GM23338 (cell line): Measurements from ENCODE around the gene SYT2. TPM values are rescaled to one million over a fixed set of nuclear protein-coding genes. Genes with fewer than 3 reads are reported as not detected.

Experiments
- ATAC-seq: fragments of 200-7000 bp; cut with Tn5 transposase; 3 replicates; pipeline ENCODE4 v1.9.1; 2020
- DNase-seq: peaks from one replicate; pipeline ENCODE4 v3.0.0-alpha.2; 2015; ENCODE audit warnings: low spot score
- H2AFZ ChIP-seq: fragments of 200-600 bp; sonication (generic); 2 replicates; pipeline ENCODE4 v1.8.0; 2016; ENCODE audit warnings: antibody characterized with exemption, mild to moderate bottlenecking, moderate library complexity
- H3F3A ChIP-seq: fragments of 200-600 bp; sonication (generic); replicated peaks from 2 replicates; pipeline ENCODE4 v1.8.0; 2017; ENCODE audit warnings: antibody characterized with exemption, mixed run types, low read depth
- H3K27ac ChIP-seq: fragments of 200-600 bp; sonication (generic); 2 replicates; pipeline ENCODE4 v1.6.1; 2016; ENCODE audit warnings: low read depth
- H3K27me3 ChIP-seq: fragments of 200-600 bp; sonication (generic); 2 replicates; pipeline ENCODE4 v1.8.0; 2016; ENCODE audit warnings: mild to moderate bottlenecking, mixed run types, moderate library complexity; ENCODE audit not compliant: insufficient read depth
- H3K36me3 ChIP-seq: fragments of 200-600 bp; sonication (generic); 2 replicates; pipeline ENCODE4 v1.8.0; 2016; ENCODE audit warnings: mild to moderate bottlenecking; ENCODE audit not compliant: insufficient read depth
- H3K4me1 ChIP-seq: fragments of 200-600 bp; sonication (generic); 2 replicates; pipeline ENCODE4 v1.8.0; 2016; ENCODE audit warnings: mild to moderate bottlenecking, moderate library complexity; ENCODE audit not compliant: insufficient read depth
- H3K4me2 ChIP-seq: fragments of 200-600 bp; sonication (generic); 2 replicates; pipeline ENCODE4 v1.7.1; 2017; ENCODE audit warnings: mixed run types
- H3K4me3 ChIP-seq: fragments of 200-600 bp; sonication (generic); 2 replicates; pipeline ENCODE4 v1.6.1; 2016; ENCODE audit warnings: mixed run types
- H3K79me2 ChIP-seq: fragments of 200-600 bp; sonication (generic); replicated peaks from 2 replicates; pipeline ENCODE4 v1.8.0; 2017; ENCODE audit warnings: mild to moderate bottlenecking; ENCODE audit not compliant: insufficient read depth
- H3K9me2 ChIP-seq: fragments of 200-600 bp; sonication (generic); 2 replicates; pipeline ENCODE4 v1.8.0; 2017; ENCODE audit not compliant: insufficient read depth
- H4K20me1 ChIP-seq: fragments of 200-600 bp; sonication (generic); replicated peaks from 2 replicates; pipeline ENCODE4 v1.8.0; 2017; ENCODE audit warnings: mild to moderate bottlenecking; ENCODE audit not compliant: insufficient read depth
- H3K27ac Mint-ChIP-seq: 2 replicates; pipeline ENCODE4 v1.8.0; 2020; ENCODE audit warnings: inconsistent platforms, mild to moderate bottlenecking, moderate library complexity, mixed read lengths
- H3K27me3 Mint-ChIP-seq: 3 replicates; pipeline ENCODE4 v1.8.0; 2022; ENCODE audit warnings: low read depth, mild to moderate bottlenecking, moderate library complexity, mixed read lengths, inconsistent platforms; ENCODE audit not compliant: insufficient read depth, poor library complexity
- H3K36me3 Mint-ChIP-seq: 3 replicates; pipeline ENCODE4 v1.8.0; 2021; ENCODE audit warnings: low read depth, mild to moderate bottlenecking, inconsistent platforms, moderate library complexity, mixed read lengths
- H3K4me1 Mint-ChIP-seq: 3 replicates; pipeline ENCODE4 v1.8.0; 2020; ENCODE audit warnings: mild to moderate bottlenecking, inconsistent platforms, mixed read lengths
- H3K4me3 Mint-ChIP-seq: 3 replicates; pipeline ENCODE4 v1.8.0; 2021; ENCODE audit warnings: moderate library complexity, mild to moderate bottlenecking, inconsistent platforms, mixed read lengths
- H3K9me3 Mint-ChIP-seq: 3 replicates; pipeline ENCODE4 v1.8.0; 2020; ENCODE audit warnings: moderate library complexity, mild to moderate bottlenecking, inconsistent platforms, mixed read lengths
- CREB1 ChIP-seq: fragments of 250-450 bp; sonication (Bioruptor Pico); IDR thresholded peaks from 2 replicates; pipeline ENCODE4 v1.5.0; 2020; ENCODE audit warnings: low read depth, mild to moderate bottlenecking, moderate library complexity
- CTCF ChIP-seq, 2 experiments: fragments of 200-600 bp in 1 of 2; sonication (generic) in 1 of 2; conservative IDR thresholded peaks; 2 replicates each; pipeline versions ENCODE4 v1.5.1 to v1.6.1; 2016 to 2017; ENCODE audit warnings: antibody characterized with exemption in 2 of 2, low read depth in 2 of 2, mild to moderate bottlenecking in 2 of 2, moderate library complexity in 1 of 2
- EZH2 ChIP-seq: fragments of 200-600 bp; sonication (generic); IDR thresholded peaks from one replicate; pipeline ENCODE4 v1.8.0; 2017; ENCODE audit warnings: antibody characterized with exemption, mild to moderate bottlenecking, low read depth; ENCODE audit not compliant: unreplicated experiment
- NANOG ChIP-seq: IDR thresholded peaks from 2 replicates; pipeline ENCODE4 v1.6.1; 2016; ENCODE audit warnings: antibody characterized with exemption, borderline replicate concordance
- POLR2AphosphoS5 ChIP-seq: IDR thresholded peaks from 2 replicates; pipeline ENCODE4 v1.6.1; 2016; ENCODE audit warnings: antibody characterized with exemption, low read depth
- STAT1 ChIP-seq: IDR thresholded peaks from one replicate; pipeline ENCODE4 v1.6.1; 2016; ENCODE audit warnings: antibody characterized with exemption; ENCODE audit not compliant: unreplicated experiment
- polyA plus RNA-seq: library from polyadenylated mRNA; unstranded; fragments of >200 nt; fragmentation: Nextera tagmentation; extraction: Ambion mirVana; gene quantifications from 2 replicates; pipeline ENCODE4 v1.2.1, GENCODE V29; 2016
- total RNA-seq: library from RNA; depleted of rRNA; stranded (reverse); fragments of >200 nt; shearing (Covaris generic); gene quantifications from 2 replicates; pipeline ENCODE4 v1.2.3, GENCODE V29; 2014
- TF ChIP-seq, protein P1 (sequence below): IDR thresholded peaks from one replicate; pipeline ENCODE4 v1.6.1; 2018; ENCODE audit warnings: antibody characterized with exemption; ENCODE audit not compliant: unreplicated experiment
- TF ChIP-seq, protein P2 (sequence below): IDR thresholded peaks from 2 replicates; pipeline ENCODE4 v1.6.1; 2016; ENCODE audit warnings: antibody characterized with exemption
- TF ChIP-seq, protein P3 (sequence below): fragments of 250-450 bp; sonication (Bioruptor Pico); IDR thresholded peaks from 2 replicates; pipeline ENCODE4 v1.5.0; 2020; ENCODE audit warnings: mild to moderate bottlenecking, moderate library complexity

The SYT2 gene
- total and polyA plus RNA-seq, 2 experiments from 2014 or later, result 2.4 to 12.5 TPM

- no peak overlapping the region for H3K4me3 Mint-ChIP-seq
- no peak for TF ChIP-seq CTCF (conservative IDR thresholded peaks at IDR 0.05; ENCODE audit: low read depth in 2 of 2)
- TF ChIP-seq, protein P1, sequence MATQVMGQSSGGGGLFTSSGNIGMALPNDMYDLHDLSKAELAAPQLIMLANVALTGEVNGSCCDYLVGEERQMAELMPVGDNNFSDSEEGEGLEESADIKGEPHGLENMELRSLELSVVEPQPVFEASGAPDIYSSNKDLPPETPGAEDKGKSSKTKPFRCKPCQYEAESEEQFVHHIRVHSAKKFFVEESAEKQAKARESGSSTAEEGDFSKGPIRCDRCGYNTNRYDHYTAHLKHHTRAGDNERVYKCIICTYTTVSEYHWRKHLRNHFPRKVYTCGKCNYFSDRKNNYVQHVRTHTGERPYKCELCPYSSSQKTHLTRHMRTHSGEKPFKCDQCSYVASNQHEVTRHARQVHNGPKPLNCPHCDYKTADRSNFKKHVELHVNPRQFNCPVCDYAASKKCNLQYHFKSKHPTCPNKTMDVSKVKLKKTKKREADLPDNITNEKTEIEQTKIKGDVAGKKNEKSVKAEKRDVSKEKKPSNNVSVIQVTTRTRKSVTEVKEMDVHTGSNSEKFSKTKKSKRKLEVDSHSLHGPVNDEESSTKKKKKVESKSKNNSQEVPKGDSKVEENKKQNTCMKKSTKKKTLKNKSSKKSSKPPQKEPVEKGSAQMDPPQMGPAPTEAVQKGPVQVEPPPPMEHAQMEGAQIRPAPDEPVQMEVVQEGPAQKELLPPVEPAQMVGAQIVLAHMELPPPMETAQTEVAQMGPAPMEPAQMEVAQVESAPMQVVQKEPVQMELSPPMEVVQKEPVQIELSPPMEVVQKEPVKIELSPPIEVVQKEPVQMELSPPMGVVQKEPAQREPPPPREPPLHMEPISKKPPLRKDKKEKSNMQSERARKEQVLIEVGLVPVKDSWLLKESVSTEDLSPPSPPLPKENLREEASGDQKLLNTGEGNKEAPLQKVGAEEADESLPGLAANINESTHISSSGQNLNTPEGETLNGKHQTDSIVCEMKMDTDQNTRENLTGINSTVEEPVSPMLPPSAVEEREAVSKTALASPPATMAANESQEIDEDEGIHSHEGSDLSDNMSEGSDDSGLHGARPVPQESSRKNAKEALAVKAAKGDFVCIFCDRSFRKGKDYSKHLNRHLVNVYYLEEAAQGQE, result no peak
- no peak for TF ChIP-seq EZH2
- TF ChIP-seq CREB1 (CRISPR knock-in tag), result no peak
- TF ChIP-seq, protein P2, sequence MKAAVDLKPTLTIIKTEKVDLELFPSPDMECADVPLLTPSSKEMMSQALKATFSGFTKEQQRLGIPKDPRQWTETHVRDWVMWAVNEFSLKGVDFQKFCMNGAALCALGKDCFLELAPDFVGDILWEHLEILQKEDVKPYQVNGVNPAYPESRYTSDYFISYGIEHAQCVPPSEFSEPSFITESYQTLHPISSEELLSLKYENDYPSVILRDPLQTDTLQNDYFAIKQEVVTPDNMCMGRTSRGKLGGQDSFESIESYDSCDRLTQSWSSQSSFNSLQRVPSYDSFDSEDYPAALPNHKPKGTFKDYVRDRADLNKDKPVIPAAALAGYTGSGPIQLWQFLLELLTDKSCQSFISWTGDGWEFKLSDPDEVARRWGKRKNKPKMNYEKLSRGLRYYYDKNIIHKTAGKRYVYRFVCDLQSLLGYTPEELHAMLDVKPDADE, result no peak
- no peak for TF ChIP-seq STAT1
- TF ChIP-seq, protein P3, sequence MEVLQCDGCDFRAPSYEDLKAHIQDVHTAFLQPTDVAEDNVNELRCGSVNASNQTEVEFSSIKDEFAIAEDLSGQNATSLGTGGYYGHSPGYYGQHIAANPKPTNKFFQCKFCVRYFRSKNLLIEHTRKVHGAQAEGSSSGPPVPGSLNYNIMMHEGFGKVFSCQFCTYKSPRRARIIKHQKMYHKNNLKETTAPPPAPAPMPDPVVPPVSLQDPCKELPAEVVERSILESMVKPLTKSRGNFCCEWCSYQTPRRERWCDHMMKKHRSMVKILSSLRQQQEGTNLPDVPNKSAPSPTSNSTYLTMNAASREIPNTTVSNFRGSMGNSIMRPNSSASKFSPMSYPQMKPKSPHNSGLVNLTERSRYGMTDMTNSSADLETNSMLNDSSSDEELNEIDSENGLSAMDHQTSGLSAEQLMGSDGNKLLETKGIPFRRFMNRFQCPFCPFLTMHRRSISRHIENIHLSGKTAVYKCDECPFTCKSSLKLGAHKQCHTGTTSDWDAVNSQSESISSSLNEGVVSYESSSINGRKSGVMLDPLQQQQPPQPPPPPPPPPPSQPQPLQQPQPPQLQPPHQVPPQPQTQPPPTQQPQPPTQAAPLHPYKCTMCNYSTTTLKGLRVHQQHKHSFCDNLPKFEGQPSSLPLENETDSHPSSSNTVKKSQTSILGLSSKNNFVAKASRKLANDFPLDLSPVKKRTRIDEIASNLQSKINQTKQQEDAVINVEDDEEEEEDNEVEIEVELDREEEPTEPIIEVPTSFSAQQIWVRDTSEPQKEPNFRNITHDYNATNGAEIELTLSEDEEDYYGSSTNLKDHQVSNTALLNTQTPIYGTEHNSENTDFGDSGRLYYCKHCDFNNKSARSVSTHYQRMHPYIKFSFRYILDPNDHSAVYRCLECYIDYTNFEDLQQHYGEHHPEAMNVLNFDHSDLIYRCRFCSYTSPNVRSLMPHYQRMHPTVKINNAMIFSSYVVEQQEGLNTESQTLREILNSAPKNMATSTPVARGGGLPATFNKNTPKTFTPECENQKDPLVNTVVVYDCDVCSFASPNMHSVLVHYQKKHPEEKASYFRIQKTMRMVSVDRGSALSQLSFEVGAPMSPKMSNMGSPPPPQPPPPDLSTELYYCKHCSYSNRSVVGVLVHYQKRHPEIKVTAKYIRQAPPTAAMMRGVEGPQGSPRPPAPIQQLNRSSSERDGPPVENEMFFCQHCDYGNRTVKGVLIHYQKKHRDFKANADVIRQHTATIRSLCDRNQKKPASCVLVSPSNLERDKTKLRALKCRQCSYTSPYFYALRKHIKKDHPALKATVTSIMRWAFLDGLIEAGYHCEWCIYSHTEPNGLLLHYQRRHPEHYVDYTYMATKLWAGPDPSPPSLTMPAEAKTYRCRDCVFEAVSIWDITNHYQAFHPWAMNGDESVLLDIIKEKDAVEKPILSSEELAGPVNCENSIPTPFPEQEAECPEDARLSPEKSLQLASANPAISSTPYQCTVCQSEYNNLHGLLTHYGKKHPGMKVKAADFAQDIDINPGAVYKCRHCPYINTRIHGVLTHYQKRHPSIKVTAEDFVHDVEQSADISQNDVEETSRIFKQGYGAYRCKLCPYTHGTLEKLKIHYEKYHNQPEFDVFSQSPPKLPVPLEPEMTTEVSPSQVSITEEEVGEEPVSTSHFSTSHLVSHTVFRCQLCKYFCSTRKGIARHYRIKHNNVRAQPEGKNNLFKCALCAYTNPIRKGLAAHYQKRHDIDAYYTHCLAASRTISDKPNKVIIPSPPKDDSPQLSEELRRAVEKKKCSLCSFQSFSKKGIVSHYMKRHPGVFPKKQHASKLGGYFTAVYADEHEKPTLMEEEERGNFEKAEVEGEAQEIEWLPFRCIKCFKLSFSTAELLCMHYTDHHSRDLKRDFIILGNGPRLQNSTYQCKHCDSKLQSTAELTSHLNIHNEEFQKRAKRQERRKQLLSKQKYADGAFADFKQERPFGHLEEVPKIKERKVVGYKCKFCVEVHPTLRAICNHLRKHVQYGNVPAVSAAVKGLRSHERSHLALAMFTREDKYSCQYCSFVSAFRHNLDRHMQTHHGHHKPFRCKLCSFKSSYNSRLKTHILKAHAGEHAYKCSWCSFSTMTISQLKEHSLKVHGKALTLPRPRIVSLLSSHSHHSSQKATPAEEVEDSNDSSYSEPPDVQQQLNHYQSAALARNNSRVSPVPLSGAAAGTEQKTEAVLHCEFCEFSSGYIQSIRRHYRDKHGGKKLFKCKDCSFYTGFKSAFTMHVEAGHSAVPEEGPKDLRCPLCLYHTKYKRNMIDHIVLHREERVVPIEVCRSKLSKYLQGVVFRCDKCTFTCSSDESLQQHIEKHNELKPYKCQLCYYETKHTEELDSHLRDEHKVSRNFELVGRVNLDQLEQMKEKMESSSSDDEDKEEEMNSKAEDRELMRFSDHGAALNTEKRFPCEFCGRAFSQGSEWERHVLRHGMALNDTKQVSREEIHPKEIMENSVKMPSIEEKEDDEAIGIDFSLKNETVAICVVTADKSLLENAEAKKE, result no peak
- no peak for TF ChIP-seq NANOG
- TF ChIP-seq POLR2AphosphoS5, result no peak
- Histone ChIP-seq H3F3A (0 out of 2 replicates have a peak, but pooled peaks cover 4% of the 10 kb centered on the region), H4K20me1 (peaks cover 9% of the 10 kb centered on the region), H2AFZ (no peak overlapping the region), H3K27me3 (no peaks in the 10 kb centered on the region), H3K4me2 (no peak overlapping the region), H3K27ac (no peak overlapping the region), H3K36me3 (no peaks in the 10 kb centered on the region), H3K4me1 (0 out of 2 replicates have a peak, but pooled peaks cover 3% of the 10 kb centered on the region), H3K79me2 (no peaks in the 10 kb centered on the region), H3K9me2 (no peaks in the 10 kb centered on the region), H3K4me3 (no peak overlapping the region)
- H3K36me3 Mint-ChIP-seq, result no peaks in the 10 kb centered on the region
- H3K27me3 Mint-ChIP-seq, result peaks cover 7% of the 10 kb centered on the region
- H3K4me1 Mint-ChIP-seq, result peaks cover 6% of the 10 kb centered on the region
- no peaks in the 10 kb centered on the region for H3K9me3 Mint-ChIP-seq
- DNase-seq (no peak), ATAC-seq (no peak)
- no peak overlapping the region for H3K27ac Mint-ChIP-seq
These were observed 56.2 kb downstream of the SYT2 start for GRCh38 chr1:202654079-202654478.
